Eye (tissue), 1 donor: ENCODE measurements around the gene ADTRP.

Experiments used
- DNase-seq: peaks from one replicate; pipeline ENCODE4 v3.0.0-alpha.2; 2015

Gene ADTRP, protein sequence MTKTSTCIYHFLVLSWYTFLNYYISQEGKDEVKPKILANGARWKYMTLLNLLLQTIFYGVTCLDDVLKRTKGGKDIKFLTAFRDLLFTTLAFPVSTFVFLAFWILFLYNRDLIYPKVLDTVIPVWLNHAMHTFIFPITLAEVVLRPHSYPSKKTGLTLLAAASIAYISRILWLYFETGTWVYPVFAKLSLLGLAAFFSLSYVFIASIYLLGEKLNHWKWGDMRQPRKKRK

DNA sequence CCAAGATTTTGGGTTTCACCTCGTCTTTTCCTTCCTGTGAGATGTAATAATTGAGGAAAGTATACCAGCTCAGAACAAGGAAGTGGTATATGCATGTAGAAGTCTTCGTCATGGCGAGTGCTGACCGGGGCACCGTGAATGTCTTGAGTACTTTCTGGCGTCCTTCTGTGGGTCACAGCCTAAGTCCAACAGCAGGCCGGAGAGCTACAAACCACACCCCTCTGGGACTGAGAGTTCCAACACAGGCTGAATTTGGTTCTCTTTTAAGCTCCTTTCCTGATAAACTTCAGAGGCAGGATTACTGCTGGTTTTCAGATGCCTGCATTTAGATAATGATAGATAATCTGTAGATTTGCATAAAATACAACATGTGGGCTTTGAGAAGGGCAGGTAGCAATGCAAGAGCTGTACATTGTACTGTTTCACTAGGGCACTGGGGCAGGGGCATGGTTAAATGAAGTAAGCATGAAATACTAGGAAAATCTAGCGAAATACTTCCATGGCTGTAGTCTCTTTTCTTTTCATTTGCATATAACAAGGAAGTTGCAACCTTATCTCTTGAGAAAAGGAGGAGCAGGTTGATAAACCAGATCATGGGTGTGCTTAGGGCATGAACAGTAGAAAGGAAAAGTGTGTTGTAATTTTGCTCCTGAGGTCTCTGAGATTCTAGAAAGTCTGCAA is at the start of gene ADTRP:
TSS of gene ADTRP (minus strand) at position 156 of the 681 bp plus-strand sequence. CDS start at position 112, 44 bp downstream.
- no peak for DNase-seq

DNA sequence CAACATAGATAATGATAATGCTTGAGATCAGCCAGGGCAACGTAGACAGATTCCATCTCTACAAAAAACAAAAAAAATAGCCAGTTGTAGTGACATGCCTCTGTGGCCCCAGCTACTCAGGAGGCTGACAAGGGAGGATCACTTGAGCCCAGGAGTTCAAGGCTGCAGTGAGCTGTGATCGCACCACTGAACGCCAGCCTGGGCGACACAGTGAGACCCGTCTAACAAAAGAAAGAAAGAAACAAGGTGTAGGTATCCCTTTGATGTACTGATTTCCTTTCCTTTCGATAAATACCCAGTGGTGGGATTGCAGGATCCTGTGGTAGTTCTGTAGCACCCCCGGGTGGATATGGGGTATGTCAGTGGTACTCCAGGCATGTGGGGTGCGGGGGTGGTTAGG is 48.2 kb upstream of the ADTRP start:
- DNase-seq, result no peak

DNA sequence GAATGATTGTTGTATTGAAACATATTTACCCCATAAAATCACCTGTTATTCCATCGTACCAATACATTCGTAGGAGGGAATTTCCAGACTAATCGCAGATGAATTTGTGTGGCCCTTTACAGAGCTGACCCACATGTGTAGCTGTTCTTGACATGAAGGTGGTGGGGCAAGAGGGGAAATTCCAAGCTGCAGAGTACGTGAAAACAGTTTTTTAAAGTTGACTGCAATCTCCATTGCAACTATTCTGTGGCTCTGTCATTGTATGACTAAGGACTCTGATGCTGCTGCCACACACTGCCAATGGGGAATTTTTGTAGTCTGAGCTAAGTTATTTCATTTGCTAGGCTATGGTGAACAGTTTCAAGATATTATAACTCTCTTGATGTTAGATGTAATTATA is 46.4 kb upstream of the ADTRP start:
- DNase-seq, result no peak

DNA sequence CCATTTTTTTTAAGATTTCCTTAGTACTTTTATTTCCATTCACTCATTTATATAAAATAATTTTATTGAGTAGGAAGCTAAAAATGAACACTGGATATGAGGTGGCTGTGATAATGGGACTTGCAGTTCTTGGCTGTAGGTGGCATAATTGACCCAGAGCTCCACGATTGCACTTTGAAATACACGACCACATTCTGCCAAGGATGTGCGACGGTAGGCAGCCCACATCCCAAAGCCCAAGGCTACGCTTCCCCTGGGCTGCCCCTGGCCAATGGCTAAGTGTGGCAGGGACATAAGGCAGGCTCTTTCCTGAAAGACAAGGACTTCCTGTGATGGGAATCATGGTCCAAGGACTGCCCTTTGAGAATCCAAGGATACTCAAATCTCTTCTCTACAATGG is 43.7 kb upstream of the ADTRP start:
- no peak for DNase-seq

- no peak for DNase-seq
These were observed 43.2 kb upstream of the ADTRP start for GRCh38 chr6:11821781-11822180.

- no peak for DNase-seq
These were observed 42.2 kb upstream of the ADTRP start for GRCh38 chr6:11820821-11821220.

GRCh38 chr6:11819486-11819885 is 40.9 kb upstream of the ADTRP start:
- no peak for DNase-seq

DNA sequence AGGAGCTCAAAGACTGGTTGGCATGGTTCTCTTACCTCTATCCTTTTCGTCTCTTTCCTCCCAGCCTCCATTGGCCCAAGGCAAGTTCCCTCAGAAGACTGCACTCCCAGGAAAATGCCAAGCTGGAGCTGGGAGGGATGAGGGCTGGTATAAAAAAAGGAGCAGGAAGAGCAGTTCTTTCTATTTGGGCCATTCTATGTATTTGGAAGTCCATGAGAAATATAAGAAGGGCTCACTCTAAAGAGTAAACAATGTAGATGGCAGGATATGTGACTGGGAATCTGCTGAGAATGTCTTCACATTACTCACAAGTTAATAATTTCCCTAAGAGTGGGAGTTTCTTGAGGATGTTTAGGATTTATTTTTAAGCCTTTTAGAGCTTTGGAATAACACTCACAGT is 36.6 kb upstream of the ADTRP start:
- DNase-seq, result no peak

DNA sequence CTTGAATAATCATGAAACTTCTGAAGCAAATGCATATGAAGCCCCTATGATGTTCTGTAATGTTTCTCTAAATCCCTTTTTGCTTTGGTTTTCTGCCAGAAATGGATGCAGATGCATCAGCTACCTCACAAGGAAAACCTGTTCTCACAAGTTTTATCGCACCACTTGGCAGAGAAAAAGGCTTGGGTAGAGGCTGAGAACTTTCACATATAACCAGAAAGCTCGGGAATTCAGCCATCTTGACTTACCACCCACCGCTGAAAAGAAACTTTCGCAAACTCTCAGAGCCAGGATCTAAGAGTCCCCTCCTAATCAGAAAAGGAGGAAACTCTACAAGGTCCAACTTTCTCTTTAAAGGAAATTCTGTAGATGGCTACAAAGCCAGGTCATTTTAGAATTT is 36.2 kb upstream of the ADTRP start:
- no peak for DNase-seq

DNA sequence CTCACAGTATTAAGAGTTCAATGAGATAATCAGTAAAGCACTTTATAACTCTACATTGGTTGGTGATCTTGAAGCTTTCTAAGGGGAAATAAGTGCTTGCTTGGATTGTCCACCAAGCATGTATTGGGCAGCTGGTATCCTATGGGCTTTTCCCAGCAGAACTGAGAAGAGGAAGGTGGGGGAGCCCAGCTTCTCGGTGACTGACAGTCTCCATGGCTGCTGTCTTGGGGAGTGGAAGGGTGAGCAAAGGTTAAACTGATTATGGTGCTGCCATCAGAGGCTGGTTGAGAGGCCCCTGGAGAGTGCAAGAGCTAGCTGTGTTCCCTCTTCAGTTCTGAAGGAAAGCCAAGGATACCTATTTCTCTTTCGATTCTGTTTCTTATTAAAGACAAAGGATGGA is 35.5 kb upstream of the ADTRP start:
- no peak for DNase-seq

GRCh38 chr6:11813606-11814005 is 35.0 kb upstream of the ADTRP start:
- no peak for DNase-seq

DNA sequence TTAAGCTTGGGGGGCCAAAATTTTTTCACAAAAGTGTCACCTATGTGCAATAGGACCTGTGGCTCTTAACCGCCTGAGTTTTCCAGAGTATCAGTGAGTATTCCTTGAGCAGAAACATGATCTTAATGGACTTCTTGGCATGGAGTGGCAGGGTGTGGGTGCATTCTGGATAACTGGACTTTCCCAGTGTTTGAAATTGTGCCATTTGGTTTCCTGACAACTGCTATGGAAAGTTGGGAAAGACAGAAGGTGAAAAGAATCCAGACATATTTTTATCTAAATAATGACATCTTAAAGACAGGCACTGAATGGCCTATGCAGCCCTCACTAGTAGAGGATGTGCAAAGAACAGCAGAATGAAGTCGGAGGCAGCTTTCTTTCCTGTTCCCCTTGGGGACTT is 34.3 kb upstream of the ADTRP start:
- no peak for DNase-seq

GRCh38 chr6:11812439-11812838 is 33.8 kb upstream of the ADTRP start:
- DNase-seq, result no peak

DNA sequence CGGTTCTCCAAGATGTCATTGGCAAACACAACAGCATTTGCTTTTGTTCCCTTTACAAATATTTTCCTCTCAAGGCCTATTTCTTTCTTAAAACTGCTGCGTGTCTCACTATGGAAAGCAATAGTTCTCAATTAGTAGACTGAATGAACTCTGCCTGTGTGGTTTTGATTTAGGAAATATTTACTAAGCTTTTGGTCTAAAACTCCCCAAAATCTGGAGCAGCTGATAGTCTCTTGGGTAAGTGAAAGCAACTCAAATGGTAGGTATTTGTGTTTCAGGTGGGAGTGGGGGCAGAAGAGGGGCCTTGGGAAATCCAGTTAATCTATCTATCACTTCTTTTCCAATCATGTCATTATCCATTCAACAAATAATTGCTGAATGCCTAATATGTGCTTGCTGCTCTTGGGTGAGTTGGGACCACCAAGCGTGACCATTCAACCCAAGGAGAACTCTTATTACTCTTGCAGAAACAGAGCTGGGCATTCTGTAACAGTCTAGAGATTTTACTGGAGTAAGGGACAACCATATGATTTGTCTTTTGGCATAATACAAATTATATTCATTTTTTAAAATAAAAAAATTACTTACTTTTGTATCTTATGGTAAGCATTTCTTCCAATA is 33.2 kb upstream of the ADTRP start:
- no peak for DNase-seq

DNA sequence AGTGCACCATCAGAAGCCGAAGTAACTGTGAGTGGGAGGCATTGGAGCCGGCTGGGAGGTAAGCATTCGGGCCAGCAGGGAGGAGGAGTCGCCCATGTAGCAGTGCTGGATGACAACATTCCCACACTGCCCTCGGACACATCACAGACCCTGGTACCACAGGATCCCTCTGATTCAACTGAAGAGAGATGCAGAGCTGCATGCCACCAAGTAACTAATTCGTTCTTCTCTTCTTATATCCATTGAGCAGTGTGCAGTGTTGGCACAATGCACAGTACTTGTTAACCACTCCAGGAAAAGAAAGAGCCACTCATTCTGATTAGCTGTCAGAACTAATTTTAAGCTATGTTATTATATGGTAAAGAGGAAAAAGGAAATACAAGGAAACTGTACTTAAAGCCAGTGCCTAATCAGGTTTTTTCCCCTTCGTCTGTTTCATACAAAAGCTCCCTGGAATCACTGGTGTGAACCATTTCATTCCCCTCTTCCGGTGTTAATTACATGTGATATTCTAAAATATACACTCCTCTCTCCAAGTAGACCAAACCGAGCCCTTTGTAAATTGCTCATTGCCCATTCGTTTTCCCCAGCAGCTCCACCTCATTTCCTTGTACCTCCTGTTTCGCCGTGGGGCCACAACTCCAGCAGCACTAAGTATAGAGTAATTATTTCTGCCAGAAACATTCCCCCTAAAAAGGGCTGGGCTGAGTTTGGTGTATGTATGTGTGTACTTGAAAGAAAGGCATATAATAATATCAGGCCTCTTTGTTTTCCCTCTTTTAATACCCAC is 32.4 kb upstream of the ADTRP start:
- DNase-seq, result peak; percentile 78

GRCh38 chr6:11810039-11810541 is 31.5 kb upstream of the ADTRP start:
- DNase-seq, result peak; percentile 49

DNA sequence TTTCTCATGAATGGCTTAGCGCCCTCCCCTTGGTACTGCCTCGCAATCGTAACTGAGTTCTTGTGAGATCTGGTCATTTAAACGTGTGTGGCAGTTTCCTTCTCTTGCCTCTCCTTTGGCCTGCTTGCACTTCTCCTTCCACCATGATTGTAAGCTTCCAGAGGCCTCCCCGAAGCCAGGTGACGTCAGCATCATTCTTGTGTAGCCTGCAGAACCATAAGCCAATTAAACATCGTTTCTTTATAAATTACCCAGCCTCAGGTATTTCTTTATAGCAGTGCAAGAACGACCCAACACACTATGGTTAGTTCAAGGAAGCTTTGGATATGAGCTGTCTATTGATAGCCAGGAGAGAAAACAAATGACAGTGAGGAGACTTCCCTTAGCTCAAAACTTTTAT is 29.5 kb upstream of the ADTRP start:
- no peak for DNase-seq

- DNase-seq, result no peak
These were observed 28.1 kb upstream of the ADTRP start for GRCh38 chr6:11806561-11807317.

DNA sequence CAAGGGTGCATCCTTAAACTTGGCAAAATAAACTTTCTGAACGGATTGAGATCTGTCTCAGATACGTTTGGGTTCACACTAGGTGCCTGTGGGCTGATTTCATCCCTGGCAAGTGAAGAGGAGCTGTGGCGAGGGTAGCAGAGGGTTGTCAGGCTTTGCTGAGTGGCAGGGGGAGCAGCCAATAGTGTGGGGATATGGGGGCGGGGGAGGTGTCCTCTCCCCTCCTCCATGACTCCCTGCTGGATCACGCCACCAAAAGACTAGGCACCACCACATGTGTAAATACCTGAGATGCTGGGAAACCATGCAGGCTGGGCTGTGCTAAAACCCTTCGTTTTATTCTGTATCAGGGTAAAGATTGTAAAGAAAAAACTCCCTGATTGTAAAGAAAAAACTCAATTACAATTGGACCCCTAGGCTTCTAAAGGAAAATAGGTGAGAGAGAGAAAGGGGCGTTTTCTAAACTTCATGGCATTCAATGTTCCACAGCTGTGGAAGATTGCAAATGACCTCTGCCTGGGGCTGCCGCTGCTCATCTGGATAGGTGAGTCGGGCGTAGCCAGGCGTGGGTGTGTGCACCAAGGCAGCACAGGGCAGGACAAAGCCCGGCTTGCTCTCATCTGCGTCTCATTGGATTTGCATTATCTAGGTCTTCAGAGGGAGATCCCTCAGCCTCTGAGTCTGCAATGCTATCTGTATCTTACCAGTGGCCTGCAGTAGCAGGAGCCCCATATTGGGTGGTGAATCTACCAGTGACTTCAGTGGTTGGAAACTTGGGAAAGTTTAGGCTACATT is 26.9 kb upstream of the ADTRP start:
- DNase-seq, result no peak

DNA sequence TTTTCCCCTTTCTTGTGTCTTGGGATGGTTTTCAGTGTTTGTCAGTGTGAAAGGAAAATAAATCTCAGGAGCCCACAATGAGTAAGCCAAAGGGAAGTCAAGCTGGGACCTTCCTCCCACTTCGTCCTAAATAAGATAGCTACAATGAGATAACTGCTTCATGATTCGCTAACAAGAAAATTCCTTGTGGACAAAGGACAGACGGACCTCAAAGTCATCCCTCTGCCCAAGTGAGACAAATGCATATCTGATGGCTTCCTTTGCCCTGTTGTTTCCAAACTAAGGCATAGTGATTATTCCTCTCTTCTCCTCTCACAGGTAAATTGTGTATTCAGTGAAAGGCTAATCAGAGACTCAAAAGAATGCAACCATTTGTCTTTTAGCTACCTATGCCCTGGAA is 26.1 kb upstream of the ADTRP start:
- DNase-seq, result no peak

- no peak for DNase-seq
These were observed 25.5 kb upstream of the ADTRP start for GRCh38 chr6:11804135-11804534.

DNA sequence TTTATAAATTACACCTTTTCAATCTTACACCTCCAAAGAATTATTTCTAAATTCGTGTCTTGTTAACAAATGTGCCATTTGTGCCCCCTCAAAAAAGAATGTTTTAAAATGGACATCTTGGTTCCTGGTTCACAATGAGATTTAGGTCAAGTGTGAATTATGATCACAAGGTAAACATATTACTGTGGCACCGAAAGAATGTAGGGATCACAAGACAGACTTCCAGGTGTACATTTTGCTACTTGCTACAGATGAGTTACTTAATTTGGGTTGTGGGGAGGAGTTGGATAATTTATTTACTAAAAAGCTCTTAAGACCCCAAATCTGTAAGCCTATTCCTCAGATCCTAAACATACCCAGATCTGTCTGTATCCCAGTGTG is 25.0 kb upstream of the ADTRP start:
- DNase-seq, result no peak
